C4-2B (cell line): ENCODE data around the gene NR3C2.

Source experiments
- CTCF ChIP-seq: fragments of 450-650 bp; conservative IDR thresholded peaks from 2 replicates; pipeline ENCODE4 v1.5.1; 2017; ENCODE audit warnings: mild to moderate bottlenecking
- ZFX ChIP-seq: fragments of 450-650 bp; IDR thresholded peaks from 2 replicates; pipeline ENCODE4 v1.6.1; 2017

DNA sequence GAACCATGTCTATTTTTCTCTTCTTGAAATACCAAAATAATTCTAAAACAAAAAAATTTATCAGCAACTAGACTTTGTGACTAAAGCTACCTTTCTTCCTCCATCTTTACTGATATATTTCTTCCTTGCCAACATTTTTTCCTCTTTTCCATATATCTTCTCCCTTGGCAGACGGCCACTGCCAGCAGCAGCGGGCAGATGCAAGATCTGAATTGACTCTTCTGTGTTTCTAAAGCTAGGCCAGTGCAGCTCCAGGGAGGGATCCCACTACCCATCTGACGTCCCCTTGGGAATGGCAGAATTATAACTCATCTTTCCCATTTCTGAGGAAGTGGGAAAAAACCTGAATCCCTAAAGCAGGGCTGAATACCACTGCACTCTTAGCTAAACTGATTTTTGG, 206.4 kb downstream of the NR3C2 start:
- TF ChIP-seq CTCF, result no peak
- no peak for TF ChIP-seq ZFX
